DND-41 (cell line): ENCODE data around the gene BPIFB2.

Source experiments
- ATAC-seq: fragments of 200-7000 bp; cut with Tn5 transposase; 3 replicates; pipeline ENCODE4 v1.9.1; 2021; ENCODE audit warnings: low read depth; ENCODE audit not compliant: insufficient read depth
- DNase-seq: peaks from one replicate; pipeline ENCODE4 v3.0.0-alpha.2; 2020
- H2AFZ ChIP-seq: 2 replicates; pipeline ENCODE4 v1.6.0; 2012; ENCODE audit warnings: low read depth, low read length
- H3K27ac ChIP-seq: 2 replicates; pipeline ENCODE4 v1.5.1; 2012; ENCODE audit warnings: low read length, inconsistent platforms
- H3K27me3 ChIP-seq: fragments of 200-600 bp; sonication (generic); 2 replicates; pipeline ENCODE4 v1.6.0; 2012; ENCODE audit warnings: low read length, mild to moderate bottlenecking, inconsistent platforms; ENCODE audit not compliant: insufficient read depth, poor library complexity
- H3K36me3 ChIP-seq: 2 replicates; pipeline ENCODE4 v1.5.1; 2012; ENCODE audit warnings: low read length, inconsistent platforms; ENCODE audit not compliant: insufficient read depth
- H3K4me1 ChIP-seq: 2 replicates; pipeline ENCODE4 v1.5.1; 2012; ENCODE audit warnings: mild to moderate bottlenecking, low read length; ENCODE audit not compliant: insufficient read depth
- H3K4me2 ChIP-seq: 2 replicates; pipeline ENCODE4 v1.6.0; 2012; ENCODE audit warnings: mild to moderate bottlenecking, moderate library complexity, low read length, inconsistent platforms; ENCODE audit not compliant: insufficient read depth
- H3K4me3 ChIP-seq, 2 experiments: fragments of 200-600 bp in 1 of 2; shearing (Covaris generic) in 1 of 2; 2 replicates each; pipeline ENCODE4 v1.5.1; 2012 to 2016; ENCODE audit warnings: inconsistent platforms in 2 of 2, low read length in 2 of 2, mild to moderate bottlenecking in 2 of 2, low read depth in 1 of 2, moderate library complexity in 1 of 2
- H3K79me2 ChIP-seq: 2 replicates; pipeline ENCODE4 v1.6.0; 2012; ENCODE audit warnings: low read length, inconsistent platforms; ENCODE audit not compliant: insufficient read depth
- H3K9ac ChIP-seq: 2 replicates; pipeline ENCODE4 v1.6.0; 2012; ENCODE audit warnings: low read depth, mild to moderate bottlenecking, inconsistent platforms, low read length, moderate library complexity
- H3K9me3 ChIP-seq: 2 replicates; pipeline ENCODE4 v1.5.1; 2012; ENCODE audit warnings: low read length, moderate library complexity, mild to moderate bottlenecking, inconsistent platforms; ENCODE audit not compliant: insufficient read depth, severe bottlenecking
- H4K20me1 ChIP-seq: 2 replicates; pipeline ENCODE4 v1.6.0; 2012; ENCODE audit warnings: low read length; ENCODE audit not compliant: insufficient read depth
- EZH2 ChIP-seq: IDR thresholded peaks from 3 replicates; pipeline ENCODE4 v1.6.1; 2012; ENCODE audit warnings: borderline replicate concordance, low read depth, mild to moderate bottlenecking, moderate library complexity, low read length, inconsistent platforms; ENCODE audit not compliant: severe bottlenecking
- TF ChIP-seq, protein P1 (sequence below): IDR thresholded peaks from 2 replicates; pipeline ENCODE4 v1.5.1; 2012; ENCODE audit warnings: borderline replicate concordance, low read length, moderate library complexity, mild to moderate bottlenecking; ENCODE audit not compliant: poor library complexity, severe bottlenecking; ENCODE audit errors: extremely low read depth

The BPIFB2 gene

DNA sequence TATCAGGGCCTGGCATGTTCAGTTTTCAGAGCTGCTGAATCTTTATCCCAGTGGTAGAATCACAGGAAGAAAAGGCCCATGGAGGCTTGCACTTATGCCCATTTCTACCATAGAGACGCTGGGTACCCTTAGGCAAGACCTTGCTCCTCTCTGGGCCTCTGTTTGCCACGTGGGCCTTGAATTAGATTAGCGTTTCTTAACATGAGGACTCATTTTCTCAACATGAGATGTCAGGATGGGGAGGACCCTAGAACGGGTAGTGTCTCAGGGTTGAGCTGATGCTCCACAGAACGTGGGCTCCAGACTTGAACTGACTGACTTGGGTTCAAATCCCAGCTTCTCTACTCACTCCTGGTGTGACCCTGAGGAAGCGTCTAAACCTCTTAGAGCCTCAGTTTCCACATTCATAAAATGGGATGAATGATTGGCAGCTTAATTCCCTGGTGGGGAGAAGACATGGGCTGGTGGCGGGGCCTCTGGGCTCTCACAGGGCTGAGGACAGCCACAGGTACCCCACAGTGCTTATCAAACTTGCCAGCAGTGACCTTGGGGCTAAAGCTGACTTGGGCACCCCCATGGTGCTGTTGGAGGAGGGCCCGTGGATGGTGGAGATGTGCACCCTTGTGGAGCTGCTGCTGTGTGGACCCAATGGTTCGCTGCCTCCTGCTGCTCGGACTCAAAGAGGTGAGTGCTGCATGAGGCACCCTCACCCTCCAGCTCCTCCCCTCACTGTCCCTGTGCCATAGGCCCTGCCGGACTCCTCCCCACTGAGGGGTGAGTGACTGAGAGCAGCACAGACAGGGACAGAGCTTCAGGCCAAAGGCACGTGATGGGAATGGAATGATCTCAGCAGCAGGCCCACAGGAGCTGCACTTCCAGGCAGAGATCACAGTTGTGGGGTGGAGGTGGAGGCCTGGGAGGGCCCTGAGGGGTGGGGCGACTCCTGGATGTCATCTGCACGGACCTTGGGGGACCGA is 31.5 kb upstream of the BPIFB2 start:
- H3K36me3 ChIP-seq, result no peaks in the 10 kb centered on the region
- peak overlapping the region; percentile 90 for H3K27ac ChIP-seq
- H3K4me3 ChIP-seq, result peak overlapping the region in 1 of 2 experiments; percentile 21; a peak in 2 of 4 replicates
- peaks cover 59% of the 10 kb centered on the region for H3K4me1 ChIP-seq
- H4K20me1 ChIP-seq, result no peaks in the 10 kb centered on the region
- H3K27me3 ChIP-seq, result no peaks in the 10 kb centered on the region
- TF ChIP-seq, protein P1, sequence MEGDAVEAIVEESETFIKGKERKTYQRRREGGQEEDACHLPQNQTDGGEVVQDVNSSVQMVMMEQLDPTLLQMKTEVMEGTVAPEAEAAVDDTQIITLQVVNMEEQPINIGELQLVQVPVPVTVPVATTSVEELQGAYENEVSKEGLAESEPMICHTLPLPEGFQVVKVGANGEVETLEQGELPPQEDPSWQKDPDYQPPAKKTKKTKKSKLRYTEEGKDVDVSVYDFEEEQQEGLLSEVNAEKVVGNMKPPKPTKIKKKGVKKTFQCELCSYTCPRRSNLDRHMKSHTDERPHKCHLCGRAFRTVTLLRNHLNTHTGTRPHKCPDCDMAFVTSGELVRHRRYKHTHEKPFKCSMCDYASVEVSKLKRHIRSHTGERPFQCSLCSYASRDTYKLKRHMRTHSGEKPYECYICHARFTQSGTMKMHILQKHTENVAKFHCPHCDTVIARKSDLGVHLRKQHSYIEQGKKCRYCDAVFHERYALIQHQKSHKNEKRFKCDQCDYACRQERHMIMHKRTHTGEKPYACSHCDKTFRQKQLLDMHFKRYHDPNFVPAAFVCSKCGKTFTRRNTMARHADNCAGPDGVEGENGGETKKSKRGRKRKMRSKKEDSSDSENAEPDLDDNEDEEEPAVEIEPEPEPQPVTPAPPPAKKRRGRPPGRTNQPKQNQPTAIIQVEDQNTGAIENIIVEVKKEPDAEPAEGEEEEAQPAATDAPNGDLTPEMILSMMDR, result no peak
- TF ChIP-seq EZH2, result no peak
- H2AFZ ChIP-seq, result no peak overlapping the region
- peak overlapping the region; percentile 11; the same call in 1 of the 2 replicates for H3K9ac ChIP-seq
- H3K9me3 ChIP-seq, result peaks cover 12% of the 10 kb centered on the region
- H3K4me2 ChIP-seq, result no peak overlapping the region
- DNase-seq, result peak; percentile 2
- no peaks in the 10 kb centered on the region for H3K79me2 ChIP-seq
- ATAC-seq, result no peak

DNA sequence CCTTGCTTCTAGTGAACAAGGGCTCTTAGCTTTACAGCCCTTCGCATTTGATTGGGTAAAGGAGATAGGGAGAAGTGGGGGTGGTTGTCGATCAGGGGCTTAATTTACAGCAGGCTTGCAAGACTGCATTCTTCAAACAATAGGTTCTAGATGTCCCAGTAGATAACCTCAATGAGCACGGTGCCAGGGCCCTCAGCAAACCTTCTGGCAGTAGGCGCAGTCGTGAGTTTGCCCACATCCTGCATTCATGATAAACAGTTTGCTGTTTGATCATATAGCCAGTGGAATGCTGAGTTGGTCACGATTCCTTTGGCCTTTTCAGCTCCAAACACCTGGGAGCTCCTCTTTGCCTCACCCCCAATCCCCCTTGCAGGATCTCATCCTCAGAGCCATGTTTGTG is 30.8 kb upstream of the BPIFB2 start:
- H3K4me1 ChIP-seq, result peaks cover 52% of the 10 kb centered on the region
- H3K36me3 ChIP-seq, result no peaks in the 10 kb centered on the region
- no peaks in the 10 kb centered on the region for H3K27me3 ChIP-seq
- H4K20me1 ChIP-seq, result no peaks in the 10 kb centered on the region
- peak; percentile 85 for DNase-seq
- peak overlapping the region; percentile 90 for H3K27ac ChIP-seq
- ATAC-seq, result peak; percentile 39
- peaks cover 12% of the 10 kb centered on the region for H3K9me3 ChIP-seq
- H2AFZ ChIP-seq, result peak overlapping the region; percentile 41
- no peak for TF ChIP-seq EZH2
- TF ChIP-seq, protein P1, result no peak
- H3K4me3 ChIP-seq, result 0 out of 4 replicates have a peak overlapping the region, but pooled peaks of 1 of the 2 experiments have one; percentile 3
- H3K9ac ChIP-seq, result peak overlapping the region; percentile 30; the same call in 1 of the 2 replicates
- H3K79me2 ChIP-seq, result no peaks in the 10 kb centered on the region
- no peak overlapping the region; the same call in 1 of the 2 replicates for H3K4me2 ChIP-seq

DNA sequence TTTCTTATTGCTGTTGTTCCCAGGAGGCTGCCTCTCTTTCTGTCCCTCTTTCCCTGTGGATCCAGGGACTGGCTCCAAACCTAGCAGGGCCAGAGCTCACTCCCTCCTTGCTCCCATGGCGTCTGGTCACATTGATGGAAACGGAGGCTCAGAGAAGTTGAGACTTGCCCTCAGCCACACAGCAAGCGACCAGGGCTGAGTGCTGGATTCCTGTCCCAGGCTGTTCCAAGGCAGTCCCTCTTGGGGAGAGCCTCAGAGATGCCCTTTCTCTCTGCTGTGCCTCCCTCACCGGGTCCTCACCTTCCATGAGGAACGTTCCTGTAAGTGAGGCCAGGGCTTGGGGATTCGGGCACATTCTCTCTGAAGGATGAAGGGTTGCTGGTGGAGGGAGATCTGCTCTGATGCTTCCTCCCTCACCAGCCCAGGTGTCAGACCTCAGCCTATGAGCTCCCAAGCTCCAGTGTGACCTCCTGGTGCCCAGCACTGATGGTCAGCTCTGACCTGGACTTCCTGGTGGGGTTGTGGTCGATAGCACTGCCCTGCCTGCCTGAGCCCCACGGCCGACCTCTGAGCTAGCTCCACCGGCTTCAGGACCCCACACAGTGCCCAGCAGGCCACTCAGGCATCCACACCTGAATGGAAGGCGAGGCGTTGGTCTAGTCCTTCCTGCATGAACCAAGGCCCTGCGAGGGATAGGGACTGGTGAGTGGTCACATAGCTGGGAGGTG is 30.1 kb upstream of the BPIFB2 start:
- Histone ChIP-seq H3K4me3 (no peak overlapping the region), H3K4me2 (no peak overlapping the region; the same call in 1 of the 2 replicates), H3K9me3 (peaks cover 12% of the 10 kb centered on the region), H3K9ac (peak overlapping the region; percentile 30; the same call in 1 of the 2 replicates), H3K79me2 (no peaks in the 10 kb centered on the region), H3K4me1 (peaks cover 45% of the 10 kb centered on the region), H3K27ac (peak overlapping the region; percentile 90), H2AFZ (peak overlapping the region; percentile 41), H4K20me1 (no peaks in the 10 kb centered on the region), H3K27me3 (no peaks in the 10 kb centered on the region), H3K36me3 (no peaks in the 10 kb centered on the region)
- TF ChIP-seq, protein P1, result no peak
- TF ChIP-seq EZH2, result no peak
- DNase-seq (no peak), ATAC-seq (peak; percentile 4)
